IPS-NIHi7 (cell line): ENCODE data around the gene EFEMP2.

Experiments used
- DNase-seq: peaks from one replicate; pipeline ENCODE4 v3.0.0; 2012; ENCODE audit warnings: mixed read lengths; ENCODE audit errors: extremely low spot score

Gene EFEMP2

DNA sequence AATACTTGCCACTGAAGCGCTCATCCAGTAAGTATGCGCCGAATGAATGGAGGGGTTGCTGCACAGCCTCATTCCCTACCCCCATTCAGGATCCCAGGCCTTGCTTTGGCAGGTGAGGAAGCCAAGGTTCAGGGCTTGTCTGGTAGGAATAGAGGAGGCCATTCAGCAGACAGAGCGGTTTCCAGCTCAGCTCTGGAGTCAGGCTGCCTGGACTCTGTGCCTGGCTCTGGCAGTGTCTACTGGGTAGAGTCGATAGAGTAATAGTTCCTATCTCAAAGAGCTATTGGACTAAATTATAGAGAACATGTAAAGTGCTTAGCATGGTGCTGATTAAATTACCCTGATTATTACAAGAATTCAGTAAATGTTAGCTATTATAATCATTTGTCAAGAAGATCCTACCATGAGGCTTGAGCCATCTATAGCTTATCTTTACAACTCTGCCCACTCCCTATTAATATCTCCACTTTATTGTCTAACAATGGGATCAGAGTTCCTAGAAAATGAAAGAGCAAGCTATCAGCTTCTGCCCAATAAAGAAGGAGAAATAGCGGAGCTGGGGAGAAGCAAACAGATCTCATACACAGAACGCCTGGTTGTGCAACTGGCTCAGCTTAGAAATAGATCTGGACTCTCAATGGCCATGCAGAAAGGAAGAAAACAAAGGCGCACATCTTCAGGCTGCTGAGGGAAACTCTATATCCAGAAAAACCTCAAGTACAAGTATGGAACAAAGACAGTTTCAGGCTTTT, 45.4 kb downstream of the EFEMP2 start:
- DNase-seq, result no peak

GRCh38 chr11:65822776-65823528, 49.6 kb downstream of the EFEMP2 start:
- no peak for DNase-seq

DNA sequence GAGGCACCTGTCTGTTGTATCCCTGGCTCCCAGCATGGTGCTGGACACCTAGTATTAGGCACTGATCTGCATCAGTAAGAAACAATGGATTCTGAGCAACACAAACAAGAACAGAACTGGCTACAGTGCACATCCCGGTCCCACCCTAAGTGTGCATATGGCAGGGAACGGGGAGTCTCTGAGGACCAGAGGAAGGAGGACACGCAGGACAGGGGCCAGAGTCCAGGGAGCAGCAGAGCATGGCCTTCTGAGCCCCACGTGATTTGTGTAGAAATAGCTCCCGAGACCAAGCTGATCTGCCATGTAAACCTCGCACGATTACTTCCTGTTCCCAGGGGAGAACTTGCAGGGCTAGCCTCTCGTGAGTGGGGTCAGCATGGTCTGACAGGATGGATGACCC, 51.5 kb downstream of the EFEMP2 start:
- DNase-seq, result no peak

GRCh38 chr11:65817835-65818680, 54.5 kb downstream of the EFEMP2 start:
- peak; percentile 96 for DNase-seq

- no peak for DNase-seq
These were observed 55.2 kb downstream of the EFEMP2 start for GRCh38 chr11:65817312-65817834.

DNA sequence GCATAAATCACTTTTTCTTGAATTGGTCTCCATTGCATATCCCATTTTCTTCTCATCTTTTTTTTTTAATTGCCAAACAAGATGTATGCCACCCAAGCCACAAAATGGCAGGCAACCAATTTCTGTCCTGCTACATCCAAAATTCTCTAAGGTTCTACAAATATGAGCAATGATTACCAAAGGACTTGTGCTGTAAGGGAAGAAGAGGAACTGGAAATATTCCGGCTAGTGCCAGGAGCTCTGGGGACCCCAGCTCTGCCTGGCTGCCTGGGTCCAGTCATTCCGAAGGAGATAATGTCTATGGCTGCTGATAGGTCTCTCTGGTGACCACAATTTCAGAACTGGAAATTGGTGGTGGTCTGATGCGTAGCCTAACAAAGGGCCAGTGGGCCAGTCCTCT, 55.9 kb downstream of the EFEMP2 start:
- no peak for DNase-seq
